HG02973 (cell line): ENCODE data around the gene TH.

Source experiments
- ATAC-seq: cut with Tn5 transposase; IDR thresholded peaks from one replicate; pipeline ENCODE4 v1.9.1; 2021; ENCODE audit warnings: moderate library complexity; ENCODE audit not compliant: unreplicated experiment

Gene TH

DNA sequence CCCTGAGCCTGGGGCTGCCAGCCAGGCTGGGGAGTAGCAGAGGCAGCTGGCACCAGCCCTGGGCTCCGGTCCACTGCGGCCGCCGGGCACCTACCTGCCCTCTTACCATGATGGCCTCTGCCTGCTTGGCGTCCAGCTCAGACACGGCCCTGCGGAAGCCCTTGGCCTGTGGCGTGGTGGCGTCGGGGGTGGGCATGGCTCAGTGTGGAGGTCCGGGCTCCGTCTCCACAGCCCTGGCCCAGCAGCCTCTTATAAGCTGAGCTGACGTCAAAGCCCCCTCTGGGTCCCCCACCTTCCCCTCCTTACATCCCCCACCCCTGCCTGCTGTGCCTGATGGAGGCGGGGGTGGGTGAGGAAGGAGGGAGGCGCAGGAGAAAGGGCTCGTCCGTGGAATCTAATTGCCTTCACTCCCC, at the start of gene TH:
TSS of gene TH (minus strand) at position 225 of the 413 bp plus-strand sequence. CDS start at position 196, 29 bp downstream.
- no peak for ATAC-seq

DNA sequence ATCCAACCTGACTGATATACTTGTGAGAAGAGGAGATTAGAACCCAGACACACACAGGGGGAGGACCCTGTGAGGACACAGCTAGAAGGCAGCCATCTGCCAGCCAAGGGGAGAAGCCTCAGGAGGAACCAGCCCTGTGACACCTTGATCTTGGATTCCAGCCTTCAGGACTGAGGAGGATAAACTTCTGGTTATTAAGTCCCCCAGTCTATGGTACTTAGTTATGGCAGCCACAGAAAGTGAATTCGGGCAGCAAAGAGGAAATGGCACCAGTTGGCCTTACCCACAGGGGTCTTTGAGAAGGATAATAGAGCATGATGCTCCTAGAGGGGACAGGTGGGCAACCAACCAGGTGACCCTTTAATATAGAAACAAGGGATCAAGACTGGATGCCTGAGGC, 49.4 kb upstream of the TH start:
- ATAC-seq = no peak

DNA sequence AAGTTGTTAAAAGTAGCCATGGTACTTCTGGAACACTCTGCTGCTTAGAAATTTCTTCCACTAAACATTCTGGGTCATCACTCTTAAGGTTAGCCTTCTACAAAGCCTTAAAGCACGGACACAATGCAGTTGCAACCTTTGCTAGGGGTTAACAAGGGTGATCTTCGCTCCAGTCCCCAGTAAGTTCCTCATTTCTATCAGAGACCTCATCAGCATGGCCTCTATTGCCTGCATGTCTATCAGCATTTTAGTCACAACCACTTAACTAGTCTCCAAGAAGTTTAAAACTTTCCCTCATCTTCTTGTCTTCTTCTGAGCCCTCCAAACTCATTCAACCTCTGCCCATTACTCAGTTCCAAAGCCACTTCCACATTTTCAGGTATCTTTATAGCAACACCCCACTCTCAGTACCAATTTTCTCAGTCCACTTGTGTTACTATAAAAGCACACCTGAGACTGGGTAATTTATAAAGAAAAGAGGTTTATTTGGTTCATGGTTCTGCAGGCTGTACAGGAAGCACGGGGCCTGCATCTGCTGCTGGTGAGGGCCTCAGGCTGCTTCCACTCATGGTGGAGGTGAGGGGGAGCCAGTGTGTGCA, 48.7 kb upstream of the TH start:
- ATAC-seq = no peak

DNA sequence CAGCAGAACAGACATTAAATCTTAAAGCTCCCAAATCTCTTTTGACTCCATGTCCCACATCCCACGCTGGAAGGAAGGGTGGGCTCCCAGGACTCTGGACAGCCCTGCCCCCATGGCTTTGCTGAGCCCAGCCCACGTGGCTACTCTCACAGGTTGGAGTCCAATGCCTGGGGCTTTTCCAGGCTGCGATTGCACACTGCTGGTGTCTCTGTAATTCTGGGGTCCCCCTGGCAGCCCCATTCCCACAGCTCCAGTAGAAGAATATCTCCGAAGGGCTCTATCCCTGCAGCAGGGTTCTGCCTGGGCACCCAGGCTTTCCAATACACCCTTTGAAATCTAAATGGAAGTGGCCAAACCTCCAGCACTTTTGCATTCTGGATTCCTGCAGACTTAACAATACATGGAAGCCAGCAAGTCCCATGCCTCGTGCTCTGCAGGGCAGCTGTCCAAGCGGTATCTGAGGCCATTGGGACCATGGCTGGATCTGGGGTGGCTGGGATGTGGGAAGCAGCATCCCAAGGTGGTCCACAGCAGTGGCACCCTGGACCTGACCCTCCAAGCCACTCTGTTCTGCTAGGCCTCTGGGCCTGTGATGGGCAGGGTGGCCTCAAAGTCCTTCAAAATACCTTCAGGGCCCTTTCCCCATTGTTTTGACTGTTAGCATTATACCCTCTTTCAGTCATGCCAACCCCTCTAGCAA, 47.9 kb upstream of the TH start:
- ATAC-seq = no peak

DNA sequence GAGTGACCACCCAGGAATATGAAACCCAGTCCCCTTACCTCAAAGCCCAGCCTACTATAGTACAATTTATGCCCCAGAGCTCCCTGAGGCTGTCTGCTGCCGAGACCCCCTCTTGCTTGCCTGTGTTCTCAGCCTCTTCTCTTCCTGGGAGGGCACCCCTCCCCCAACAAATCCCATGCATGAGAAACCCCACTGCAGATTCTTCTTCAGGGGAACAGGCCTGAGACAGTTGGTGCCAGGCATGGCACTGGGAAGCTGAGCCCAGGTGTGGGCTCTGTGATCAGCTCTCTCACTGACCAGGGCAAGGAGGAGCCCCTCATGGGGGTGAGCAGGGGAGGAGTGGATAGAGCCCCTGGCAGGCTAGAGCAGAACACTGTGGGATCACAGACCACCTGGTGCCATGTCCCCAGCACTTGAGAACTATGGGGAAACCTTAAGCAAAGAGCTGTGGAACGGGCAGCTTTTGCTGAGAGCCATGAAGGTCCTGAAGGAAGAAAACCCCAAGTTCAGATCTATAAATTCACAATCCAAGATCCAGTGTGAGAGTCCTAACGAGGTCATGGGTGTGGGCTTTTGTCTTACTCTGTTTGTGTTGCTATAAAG, 46.5 kb upstream of the TH start:
- no peak for ATAC-seq

DNA sequence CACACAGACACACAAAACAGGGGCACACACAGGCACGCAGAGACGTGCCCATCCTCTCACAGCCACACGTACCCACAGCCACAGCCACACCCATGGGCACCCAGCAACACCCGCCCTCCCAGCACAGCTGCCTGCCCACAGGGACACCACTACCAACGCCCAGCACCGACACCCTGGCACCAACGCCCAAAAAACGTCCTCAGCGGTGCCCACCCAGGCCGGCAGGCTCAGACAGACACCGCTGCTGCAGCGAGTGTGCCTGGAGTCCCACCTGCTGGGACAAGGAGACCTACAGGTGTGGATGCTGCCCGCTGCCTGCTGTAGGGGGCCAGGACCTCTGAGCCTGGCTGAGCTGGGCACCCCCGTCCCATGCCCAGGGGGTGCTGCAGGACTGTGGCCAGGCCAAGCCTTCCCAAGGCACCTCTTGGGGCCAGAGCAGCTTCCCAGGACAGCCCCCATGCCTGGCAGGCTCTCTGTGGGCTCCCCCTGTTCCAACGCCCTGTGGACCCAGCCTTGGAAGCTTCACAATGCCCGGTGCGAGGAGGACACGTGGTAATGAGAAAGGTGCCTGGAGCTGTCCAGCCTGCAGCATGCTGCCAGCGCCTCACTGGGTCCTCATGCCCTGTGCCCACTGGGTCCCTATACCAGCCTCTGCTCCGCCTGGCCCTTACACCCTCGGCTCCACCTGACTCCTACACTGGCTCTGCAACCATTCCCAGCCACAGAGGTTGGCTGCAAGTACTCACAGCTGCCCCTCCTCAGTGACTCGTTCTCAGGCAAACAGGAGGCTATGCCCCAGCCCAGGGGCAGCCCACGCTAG, 45.8 kb upstream of the TH start:
- no peak for ATAC-seq

DNA sequence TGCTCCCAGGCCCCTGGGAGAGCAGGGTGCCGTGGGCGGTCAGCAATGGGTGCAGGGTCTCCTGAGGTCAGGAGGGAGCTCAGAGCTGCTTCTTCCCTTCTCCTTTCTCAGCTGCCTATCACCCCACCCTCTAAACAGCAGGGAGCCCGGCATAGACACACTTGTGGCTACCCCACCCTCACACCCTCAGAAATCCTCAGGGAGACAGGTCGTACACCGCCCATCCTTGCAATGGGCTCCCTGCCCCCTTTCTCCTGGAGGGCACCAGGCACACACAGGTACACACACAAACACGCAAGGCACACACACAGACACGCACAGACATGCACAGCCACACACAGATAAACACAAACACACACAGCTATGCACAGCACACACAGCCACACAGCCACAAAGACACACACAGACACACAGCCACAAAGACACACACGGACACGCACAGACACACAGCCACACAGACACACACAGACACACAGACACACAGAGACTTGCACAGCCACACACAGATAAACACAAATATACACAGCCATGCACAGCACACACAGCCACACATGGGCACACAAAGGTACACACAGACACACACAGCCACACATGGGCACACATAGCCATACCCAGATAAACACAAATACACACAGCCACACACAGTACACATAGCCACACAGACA, 44.9 kb upstream of the TH start:
- ATAC-seq = no peak

DNA sequence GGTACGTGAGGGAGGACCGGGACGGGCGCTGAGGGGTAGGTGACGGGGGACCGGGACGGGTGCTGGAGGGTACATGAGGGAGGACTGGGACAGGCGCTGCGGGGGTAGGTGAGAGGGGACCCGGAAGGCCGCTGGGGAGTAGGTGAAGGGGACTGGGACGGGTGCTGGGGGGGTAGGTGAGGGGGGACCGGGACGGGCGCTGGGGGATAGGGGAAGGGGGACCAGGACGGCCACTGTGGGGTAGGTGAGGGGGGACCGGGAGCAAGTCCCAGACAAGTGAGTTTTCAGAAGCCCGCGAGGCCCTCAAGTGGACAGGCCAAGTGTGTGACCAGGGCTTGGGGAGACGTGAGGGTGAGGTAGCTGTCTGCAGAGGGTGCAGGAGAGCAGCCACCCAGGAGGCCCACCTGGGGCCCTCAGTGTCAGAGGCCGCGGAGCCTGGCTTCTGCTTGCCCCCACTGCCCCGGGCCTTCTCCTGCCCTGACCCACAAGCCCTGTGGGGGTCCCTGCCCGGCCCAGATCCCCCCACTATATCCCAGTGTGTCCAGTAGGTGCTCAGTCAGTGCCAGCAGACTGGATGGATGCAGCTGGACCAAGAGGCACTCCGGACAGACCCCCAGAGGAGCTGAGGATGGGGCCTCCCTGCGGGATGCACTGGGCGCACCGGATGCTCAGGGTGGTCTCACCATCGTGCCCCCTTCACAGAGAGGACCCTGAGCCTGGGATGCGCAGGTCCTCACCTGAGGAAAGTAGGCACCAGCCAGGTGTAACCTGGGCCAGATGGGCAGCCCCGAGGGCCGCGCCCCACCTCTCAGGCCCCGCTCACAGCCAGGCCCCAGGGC, 44.2 kb upstream of the TH start:
- ATAC-seq = no peak

DNA sequence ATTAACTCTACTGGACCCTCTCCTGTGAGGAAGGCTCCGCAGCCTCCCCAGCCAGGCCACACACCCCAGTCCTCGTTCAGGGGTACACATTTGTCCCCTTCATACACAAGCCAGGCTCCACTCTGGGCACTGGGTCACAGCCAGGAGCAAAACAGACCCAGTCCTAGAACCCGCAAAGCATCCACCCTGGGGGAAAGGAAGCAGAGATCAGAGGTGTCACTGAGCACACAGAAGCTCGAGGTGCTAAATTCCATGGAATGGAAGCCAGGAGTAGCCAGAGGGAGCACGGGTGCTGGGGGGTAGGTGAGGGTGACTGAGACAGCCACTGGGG, 43.6 kb upstream of the TH start:
- no peak for ATAC-seq

DNA sequence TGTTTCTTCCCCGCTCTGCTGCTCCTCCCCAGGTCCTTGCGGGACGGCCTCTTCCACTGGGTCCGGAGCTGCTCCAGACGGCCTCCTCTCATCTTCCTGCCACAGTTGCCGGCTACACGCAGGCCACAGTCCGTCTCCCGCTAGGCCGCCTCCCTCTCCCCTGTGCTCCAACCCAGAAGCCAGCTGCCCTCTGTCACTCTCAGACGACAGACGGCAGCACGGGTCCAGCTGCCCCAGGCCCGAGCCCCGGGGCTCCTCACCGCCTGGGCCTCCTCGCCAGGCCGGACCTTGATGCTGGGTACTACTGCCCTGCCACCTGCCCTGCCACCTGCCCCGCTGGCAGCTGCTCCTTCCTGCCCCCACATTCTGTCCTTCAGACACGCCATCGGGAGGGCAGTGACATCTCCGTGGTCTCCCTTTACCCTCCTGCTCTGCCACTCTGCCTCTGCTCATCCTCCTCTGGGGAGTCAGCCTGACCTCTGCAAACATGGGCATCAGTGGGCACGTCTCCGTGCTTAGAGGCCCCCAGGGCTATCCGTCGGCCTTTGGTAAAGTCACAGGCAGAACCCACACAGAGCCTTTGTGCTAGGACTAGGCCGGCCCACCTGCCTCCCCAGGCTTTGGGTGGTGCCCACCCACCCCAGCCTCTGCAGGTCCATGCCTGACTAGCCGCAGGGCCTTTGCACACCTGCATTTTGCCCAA, 43.1 kb upstream of the TH start:
- no peak for ATAC-seq

DNA sequence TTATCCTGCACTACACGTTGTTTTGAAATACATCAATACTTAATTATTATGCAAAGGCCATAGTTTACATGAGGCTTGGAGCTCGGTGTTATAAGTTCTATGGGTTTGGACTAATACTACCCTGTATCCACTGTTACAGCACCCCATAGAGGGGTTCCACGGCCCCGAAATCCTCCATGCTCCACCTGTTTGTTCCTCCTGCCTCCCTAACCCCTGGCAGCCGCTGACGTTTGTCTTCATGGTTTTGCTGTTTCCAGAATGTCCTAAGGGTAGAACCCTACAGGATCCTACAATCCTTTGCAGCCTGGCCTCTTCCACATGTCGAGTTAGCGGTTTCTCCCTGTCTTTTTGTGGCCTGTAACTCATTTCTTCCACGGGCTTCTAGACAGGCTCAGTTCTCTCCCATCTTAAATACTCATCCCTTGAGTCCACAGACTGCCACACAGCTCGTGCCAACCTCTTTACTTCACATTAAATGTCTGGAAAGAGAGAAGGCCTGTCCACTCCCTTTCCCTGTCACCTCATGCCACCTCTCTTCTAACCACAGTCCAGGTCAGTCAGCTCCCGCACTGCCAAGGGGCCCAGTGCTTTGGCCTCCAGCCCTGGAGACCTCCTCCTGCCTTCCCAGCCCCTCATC, 42.4 kb upstream of the TH start:
- ATAC-seq = no peak

DNA sequence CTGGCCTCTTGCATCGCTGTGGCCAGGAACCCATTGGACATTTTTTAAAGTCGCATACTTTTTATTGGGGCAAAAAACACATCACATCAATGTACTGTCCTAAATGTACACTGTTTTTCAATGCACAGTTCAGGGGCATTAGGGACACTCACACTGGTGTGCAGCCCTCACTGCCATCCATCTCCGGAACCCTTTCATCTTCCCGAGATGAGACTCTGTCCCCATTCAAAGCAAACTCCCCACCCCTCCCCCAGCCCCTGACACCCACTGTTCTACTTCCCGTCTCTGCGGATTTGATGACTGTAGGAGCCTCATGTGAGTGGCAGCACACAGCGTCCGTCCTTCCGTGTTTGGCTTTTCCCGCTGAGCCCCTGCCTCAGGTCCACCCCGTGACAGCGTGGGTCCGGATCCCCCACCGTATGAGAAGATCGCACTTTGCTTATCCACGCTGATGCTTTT, 41.8 kb upstream of the TH start:
- ATAC-seq = no peak

DNA sequence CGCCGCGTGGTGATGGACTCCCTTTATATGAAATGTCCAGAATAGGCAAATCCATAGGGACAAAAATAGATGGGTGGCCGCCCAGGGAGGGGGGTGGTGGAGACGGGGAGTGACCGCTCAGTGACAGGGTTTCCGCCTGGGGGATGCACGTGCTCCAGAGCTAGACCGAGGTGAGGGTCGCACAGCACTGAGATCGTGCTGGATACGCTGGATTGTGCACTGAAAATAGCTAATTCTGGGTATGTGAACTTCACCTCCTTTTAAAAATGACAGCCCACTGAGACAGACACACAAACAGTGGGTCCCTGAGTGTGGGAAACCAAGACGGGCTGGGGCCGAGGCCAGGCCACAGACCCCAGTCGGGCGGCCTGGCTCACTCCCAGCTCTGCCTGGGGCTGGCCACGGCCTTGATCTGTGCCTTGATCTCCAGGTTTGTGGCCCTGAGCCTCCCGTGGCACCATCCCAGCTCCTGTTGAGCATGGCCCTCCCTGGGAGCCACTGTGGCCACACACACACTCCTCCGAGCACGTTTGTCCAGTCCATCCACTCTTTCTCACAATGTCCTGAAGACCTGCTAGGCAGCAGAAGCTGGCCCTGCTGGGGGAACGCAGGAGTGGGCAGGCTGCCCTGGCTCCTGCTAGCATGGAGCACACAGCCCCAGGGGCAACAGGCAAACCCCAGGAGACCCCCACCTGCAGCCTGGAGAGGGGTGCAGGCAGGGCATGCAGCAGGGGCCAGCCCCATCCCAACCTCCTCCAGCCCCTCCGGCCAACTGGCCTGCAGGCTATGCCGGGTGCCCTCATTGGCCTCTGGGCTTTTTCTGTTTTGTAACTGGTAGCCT, 41.0 kb upstream of the TH start:
- no peak for ATAC-seq

DNA sequence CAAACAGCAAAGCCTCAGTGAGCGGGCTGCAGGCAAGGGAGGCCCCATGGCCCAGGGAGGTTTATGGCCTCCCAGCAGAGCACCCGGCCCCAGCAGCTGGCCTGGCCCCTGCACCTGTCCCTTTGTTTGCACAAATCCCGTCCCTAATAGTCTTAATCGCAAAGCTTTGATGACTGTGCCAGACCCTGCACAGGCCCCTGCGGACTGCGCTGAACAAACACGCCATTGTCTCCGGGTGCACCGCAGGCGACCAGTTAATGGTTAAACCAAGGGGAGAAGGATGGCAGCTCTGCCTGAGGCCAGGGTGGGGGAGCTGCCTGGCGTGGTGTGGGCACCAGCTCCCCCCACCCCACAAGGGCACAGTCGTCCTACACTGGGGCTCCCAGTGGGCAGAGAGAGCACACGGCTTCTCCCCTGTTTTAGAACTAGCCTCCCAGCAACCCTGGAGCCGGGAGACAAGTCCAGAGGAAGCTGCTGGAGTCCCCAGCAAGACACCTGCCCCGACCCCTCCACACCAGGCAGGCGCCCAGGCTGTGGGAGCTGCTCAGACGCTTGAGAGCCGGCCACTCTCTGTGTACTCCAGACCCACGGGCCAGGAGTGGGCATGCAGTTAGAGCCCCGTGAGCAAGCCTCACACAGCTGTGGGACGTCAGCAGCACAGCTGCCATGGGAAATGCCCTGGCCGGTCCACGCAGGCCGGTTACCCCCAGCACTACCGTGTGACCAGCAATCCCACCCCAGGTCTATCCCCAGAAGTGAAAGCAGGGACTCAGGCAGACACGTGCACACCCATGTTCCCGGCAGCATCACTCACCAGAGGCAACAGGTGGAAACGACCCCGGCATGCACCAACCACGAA, 39.7 kb upstream of the TH start:
- no peak for ATAC-seq

DNA sequence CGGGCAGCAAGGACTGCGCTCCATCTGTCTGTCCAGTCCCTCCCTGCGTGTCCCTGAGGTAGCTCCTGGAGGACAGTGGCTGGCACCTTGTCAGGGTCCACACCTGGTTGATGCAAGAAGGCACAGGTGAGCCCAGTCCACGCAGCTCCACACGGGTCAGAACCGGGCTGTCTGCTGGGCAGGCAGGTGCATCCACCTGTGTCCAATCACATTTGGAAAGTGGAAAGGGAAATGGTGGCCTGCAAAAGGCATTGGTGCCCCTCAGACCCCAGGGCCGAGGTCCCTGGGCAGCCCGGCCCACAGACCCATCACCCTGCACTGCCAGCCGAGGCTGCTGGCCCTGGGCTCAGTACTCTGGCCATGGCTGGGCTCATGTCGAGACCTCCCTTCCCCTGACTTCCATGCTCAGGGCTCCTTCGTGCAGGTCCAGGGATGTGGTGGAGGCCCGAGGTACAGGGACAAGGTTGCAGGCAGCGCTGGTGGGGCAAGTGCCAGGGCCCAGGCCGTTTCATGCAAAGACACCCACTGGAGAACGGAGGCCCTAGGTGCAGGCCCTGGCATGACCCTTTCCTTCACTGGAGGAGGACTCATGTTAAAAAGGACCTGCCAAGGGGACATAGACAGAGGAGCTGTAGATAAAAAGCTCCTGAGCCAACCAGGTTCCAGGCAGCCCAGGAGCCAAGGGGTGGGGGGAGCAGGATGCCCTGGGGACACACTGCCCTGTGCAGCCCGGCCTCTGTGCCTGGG, 38.9 kb upstream of the TH start:
- no peak for ATAC-seq

DNA sequence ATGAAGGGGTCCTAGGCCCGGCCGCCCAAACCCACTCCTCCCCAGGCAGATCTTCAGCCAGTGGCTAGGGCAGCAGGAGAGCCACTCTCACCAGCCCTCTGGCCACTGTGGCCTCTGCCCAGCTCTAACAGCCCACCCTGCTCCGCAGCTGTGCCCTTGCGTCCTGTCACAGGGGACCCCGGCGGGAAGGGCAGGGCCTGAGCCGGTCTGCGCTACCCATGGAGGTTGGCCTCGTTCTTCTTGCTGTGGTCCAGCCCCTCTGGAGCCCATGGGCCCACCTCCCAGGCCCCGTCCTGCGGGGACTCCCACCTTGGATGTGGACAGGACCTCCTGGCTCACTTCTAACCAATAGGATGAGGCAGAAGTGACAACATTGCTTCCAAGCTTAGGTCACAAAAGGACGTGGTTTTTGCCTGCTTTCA, 38.3 kb upstream of the TH start:
- ATAC-seq = no peak

DNA sequence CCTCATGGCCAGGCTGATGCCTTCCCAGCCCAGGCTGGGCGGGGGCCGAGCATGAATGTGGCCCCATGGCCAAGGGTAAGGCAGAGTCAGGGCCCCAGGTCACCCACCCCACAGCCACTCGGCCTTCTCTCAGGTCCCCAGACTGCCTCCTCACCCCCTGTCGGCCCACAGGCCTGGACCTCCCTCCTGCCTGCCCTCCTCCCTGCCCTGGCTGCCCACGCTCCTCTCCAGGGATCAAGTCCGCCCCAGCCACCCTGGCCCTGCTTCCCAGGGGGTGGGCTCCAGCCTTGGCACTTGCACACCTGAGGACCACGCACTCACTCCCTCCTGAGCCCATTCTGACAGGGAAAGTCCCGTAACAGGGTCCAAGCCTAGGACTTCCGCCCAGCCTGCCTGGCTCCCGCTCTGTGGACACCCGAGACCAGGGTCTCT, 37.8 kb upstream of the TH start:
- no peak for ATAC-seq
